GM18517 (cell line): Measurements from ENCODE around the gene FXYD3.
A peak's percentile ranks its signal among the peaks of the same experiment; 100 is the strongest.
"Not testable (repeated sequence)": the region's sequence is repeated elsewhere in the genome, so short reads cannot be mapped to it uniquely, and the experiment has no call there.

Source experiments
- ATAC-seq: cut with Tn5 transposase; IDR thresholded peaks from one replicate; pipeline ENCODE4 v1.9.1; 2021; ENCODE audit warnings: mild to moderate bottlenecking, moderate library complexity; ENCODE audit not compliant: unreplicated experiment

Gene FXYD3

DNA sequence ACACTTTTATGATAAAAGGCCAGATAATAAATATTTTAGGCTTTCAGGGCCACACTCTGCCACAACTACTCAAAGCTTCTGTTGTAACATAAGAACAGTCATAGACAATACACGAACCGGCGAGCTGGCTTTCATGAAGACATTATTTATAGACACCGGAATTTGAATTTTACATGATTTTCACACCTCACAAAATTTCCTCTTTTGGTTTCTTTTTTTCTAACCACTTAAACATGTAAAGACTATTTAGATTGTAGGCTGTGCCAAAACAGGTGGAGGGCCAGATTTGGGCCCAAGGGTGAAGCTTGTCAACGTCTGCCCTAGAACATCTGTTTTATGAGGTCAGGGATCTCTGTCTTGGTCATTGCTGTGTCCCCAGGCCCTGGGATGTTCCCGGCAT lies 29.7 kb upstream of the FXYD3 start:
- ATAC-seq = peak; percentile 61

- no peak for ATAC-seq
These were observed 29.2 kb upstream of the FXYD3 start for GRCh38 chr19:35086455-35086854.

DNA sequence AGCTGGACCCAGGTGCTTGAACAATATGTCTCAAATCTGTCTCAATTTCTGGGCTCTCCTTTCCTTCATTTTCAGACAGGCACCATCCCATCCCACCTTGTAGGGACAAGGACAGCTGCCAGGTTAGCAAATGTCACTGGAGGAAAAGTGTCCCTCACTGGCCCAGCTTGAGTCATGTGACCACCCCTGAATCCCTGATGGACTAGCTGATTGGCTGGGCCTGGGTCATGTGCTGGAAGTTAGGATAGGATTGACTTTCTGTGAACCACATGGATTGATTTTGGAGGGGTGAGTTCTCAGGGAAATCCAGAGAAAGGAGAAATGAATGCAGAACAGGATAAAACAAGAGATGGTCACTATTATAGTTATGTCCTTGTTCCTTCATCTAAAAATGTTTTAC lies 28.2 kb upstream of the FXYD3 start:
- ATAC-seq = no peak

DNA sequence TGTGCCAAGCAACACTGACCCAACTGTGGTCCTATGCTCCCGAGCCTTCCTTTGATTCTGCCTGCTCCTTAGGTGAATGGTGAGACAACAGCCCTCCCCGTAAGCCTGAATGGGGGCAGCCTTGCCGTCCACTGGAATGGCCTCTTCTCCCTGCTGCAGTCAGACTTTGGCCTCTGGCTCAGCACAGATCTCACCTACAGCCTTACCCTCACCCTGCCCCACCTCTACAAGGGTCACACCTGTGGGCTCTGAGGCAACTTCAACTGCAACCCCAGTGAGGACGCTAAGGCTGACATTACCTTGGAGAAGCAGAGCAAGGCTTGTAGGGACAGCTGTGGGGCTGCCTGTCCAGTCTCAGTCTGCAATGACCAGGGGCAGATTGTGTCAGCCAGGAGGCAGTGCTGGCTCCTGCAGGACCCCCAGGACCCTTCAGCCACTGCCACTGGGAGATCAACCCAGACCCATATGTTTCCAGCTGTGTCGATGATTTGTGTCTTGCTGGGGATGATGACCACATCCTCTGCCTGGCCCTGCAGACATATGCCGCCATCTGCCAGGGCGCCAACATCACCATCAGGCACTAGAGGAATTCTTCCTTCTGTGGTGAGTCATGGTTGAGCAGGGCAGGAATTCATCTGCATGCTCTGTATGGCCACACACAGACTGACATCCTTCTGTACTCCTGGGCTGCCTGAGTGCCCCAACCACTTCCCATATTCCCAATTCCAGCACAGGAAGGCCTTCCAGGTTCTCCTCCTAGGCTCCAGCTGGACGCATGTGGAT lies 27.3 kb upstream of the FXYD3 start:
- no peak for ATAC-seq

DNA sequence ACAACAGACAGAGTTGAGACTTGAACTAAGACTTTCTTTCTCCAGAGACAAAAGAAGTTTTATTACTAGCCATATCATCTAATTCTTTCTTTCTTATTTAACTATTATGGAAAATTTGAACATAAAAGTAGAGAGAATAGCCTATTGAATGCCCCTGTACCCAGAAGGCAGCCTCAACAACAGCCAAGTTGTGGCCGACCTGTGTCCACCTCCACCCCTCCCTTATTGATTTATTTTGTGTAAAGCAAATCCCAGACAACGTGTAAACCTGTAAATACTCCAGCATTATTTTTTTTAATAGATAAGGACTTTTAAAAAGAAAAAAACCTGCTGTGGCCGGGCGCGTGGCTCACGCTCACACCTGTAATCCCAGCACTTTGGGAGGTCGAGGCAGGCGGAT lies 26.1 kb upstream of the FXYD3 start:
- no peak for ATAC-seq

DNA sequence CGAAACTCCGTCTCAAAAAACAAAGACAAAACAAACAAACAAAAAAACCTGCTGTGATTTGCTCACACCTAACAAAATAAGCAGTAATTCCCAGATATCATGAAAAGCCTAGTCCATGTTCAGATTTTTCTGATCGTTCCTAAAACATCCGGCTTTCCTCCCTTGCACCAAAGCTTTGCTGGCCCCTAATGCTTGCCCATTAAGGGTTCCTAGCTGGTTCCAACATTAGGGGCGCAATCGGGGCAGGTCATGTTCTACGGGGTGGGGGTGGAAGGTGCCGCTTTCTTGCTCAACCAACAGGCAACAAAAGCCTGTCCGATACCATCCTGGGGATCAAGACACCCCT lies 25.5 kb upstream of the FXYD3 start:
- ATAC-seq = no peak

- no peak for ATAC-seq
These were observed 25.0 kb upstream of the FXYD3 start for GRCh38 chr19:35090506-35091214.

- no peak for ATAC-seq
These were observed 22.2 kb upstream of the FXYD3 start for GRCh38 chr19:35093430-35093829.

- ATAC-seq = no peak
These were observed 21.5 kb upstream of the FXYD3 start for GRCh38 chr19:35093941-35094647.

DNA sequence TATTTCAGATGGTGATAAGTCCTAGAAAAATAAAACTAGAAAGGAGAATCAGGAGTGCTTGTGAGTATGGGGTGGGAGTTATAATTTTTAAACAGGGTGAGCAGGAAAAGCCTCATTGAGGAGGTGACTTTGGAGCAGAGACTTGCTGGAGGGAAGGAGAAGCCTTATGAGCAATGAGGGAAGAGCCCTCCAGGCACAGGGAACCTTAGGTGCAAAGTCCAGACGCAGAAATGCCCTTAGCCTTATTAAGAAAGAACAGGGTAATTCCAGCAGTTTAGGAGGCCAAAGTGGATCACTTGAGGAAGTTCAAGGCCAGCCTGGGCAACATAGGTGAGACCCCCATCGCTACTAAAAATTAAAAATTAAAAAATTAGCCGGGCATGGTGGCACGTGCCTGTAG lies 21.0 kb upstream of the FXYD3 start:
- ATAC-seq = no peak

DNA sequence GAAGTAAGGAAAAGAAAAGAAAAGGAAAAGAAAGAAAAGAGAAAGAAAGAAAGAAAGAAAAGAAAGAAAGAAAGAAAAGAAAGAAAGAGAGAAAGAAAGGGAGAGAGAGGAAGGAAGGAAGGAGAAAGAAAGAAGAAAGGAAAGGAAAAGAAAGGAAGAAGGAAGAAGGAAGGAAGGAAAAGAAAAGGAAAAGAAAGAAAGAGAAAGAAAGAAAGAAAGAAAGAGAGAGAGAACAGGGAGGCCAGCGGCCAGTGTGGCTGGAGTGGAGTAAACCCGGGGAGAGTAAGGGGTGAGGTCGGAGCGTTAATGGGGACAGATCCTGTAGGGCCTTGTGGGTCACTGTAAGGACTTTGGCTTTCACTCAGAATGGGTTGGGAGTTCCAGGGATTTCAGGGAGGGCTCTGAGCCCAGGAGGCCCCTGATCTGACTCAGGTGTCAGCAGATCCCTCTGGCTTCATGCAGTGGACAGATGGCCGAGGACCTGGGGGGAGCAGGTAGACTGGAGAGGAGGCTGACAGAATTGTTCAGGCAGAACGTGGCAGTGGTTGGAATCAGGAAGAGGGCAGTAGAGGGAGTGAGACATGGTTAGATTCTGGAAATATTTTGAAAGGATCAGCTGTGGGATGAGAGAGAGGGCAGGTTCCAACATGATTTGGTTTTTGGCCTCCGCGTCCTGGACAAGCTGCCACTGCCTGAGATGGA lies 19.8 kb upstream of the FXYD3 start:
- ATAC-seq = no peak

GRCh38 chr19:35098413-35099049 lies 17.1 kb upstream of the FXYD3 start:
- no peak for ATAC-seq

- ATAC-seq = no peak
These were observed 16.3 kb upstream of the FXYD3 start for GRCh38 chr19:35099155-35099896.

DNA sequence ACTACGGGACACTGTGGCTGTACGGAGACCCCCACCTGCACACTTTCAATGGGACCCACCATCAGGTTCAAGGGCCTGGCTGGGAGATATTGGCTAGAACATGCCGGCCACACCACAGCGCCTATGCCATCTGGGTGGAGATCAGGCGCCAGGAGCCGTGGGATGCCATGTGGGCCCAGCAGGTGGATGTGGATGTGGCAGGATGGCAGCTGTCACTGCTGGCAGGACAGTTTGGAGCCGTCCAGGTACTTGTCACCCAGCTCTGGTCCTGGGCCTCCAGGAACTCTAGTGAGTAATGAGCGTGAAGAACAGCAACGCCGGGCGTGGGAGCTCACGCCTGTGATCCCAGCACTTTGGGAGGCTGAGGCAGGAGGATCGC lies 15.7 kb upstream of the FXYD3 start:
- no peak for ATAC-seq

GRCh38 chr19:35100588-35101533 lies 14.8 kb upstream of the FXYD3 start:
- no peak for ATAC-seq

- not testable (repeated sequence) for ATAC-seq
These were observed 13.7 kb upstream of the FXYD3 start for GRCh38 chr19:35101949-35102348.

DNA sequence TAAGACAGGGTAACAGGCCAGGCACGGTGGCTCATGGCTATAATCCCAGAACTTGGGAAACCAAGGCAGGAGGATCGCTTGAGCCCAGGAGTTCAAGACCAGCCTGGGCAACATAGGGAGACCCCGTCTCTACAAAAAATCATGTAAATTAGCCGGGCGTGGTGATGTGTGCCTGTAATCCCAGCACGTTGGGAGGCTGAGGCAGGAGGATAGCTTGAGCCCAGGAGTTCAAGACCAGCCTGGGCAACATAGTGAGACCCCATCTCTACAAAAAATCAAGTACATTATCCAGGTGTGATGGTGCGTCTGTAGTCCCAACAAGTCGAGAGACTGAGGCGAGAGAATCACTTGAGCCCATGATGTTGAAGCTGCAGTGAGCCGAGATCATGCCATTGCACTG lies 12.0 kb upstream of the FXYD3 start:
- ATAC-seq = not testable (repeated sequence)

DNA sequence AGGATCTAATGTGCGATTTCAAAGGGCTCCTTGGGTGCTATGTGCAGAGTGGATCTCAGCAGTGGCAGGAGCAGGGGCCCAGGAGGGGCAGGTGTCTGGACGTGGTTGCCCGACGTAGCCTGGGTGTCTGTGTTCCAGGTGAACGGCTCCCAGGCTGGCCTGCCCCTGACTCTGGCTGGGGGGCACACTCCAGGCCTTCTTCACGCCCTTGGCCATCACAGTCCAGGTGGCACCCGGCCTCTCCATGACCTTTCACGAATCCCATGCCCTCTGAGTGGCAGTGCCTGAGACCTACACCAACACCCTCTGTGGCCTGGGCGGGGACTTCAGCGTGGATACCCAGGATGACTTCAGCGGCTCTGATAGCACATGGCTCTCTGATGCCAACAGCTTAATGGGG lies 11.3 kb upstream of the FXYD3 start:
- ATAC-seq = no peak

GRCh38 chr19:35105047-35105410 lies 10.6 kb upstream of the FXYD3 start:
- ATAC-seq = no peak
